T-cell (primary cell): ENCODE data around the gene OSBP2. TPM values are rescaled to one million over a fixed set of nuclear protein-coding genes. Genes with fewer than 3 reads are reported as not detected.

Experiments
- ATAC-seq, 4 experiments: fragments of 200-7000 bp in 3 of 4; fragments of 150-1000 bp in 1 of 4; cut with Tn5 transposase; replicated peaks in 1 of 4; 1 replicate in 3 of 4; 2 replicates in 1 of 4; pipeline ENCODE4 v1.10.0; 2021; ENCODE audit warnings: moderate library complexity in 3 of 4, mild to moderate bottlenecking in 2 of 4, moderate number of reproducible peaks in 1 of 4
- CTCF ChIA-PET, 2 donors: fragments of 300-600 bp; sonication (Branson Sonifier 250); formaldehyde crosslinking; loops; one replicate each; lab custom pipeline; 2022; ENCODE audit warnings: antibody characterized with exemption in 2 of 2; lab: Charles Lee
- POLR2A ChIA-PET, 2 donors: fragments of 300-600 bp; sonication (Branson Sonifier 250); formaldehyde crosslinking; loops; one replicate each; lab custom pipeline; 2022; ENCODE audit warnings: antibody characterized with exemption in 2 of 2; lab: Charles Lee
- DNase-seq, 35 experiments: peaks; one replicate each; pipeline versions ENCODE4 v3.0.0 to v3.0.0-alpha.2; 2013 to 2023
- H3K27ac ChIP-seq: one replicate; pipeline ENCODE4 v1.5.1; 2013; ENCODE audit warnings: low read length
- H3K27me3 ChIP-seq, 2 experiments: replicated peaks in 1 of 2; 1 replicate in 1 of 2; 2 replicates in 1 of 2; pipeline versions ENCODE4 v1.6.1 to v1.7.0; 2013; ENCODE audit warnings: low read length in 1 of 2, mixed read lengths in 1 of 2; ENCODE audit not compliant: control insufficient read depth in 2 of 2, insufficient read depth in 2 of 2; ENCODE audit errors: extremely low read depth in 1 of 2
- H3K36me3 ChIP-seq, 2 donors: 1 replicate in 1 of 2; 2 replicates in 1 of 2; pipeline versions ENCODE4 v1.6.1 to v1.7.0; 2013; ENCODE audit warnings: low read length in 1 of 2; ENCODE audit not compliant: control insufficient read depth in 2 of 2, insufficient read depth in 1 of 2; ENCODE audit errors: extremely low read depth in 1 of 2
- H3K4me1 ChIP-seq, 2 experiments: 1 replicate in 1 of 2; 2 replicates in 1 of 2; pipeline versions ENCODE4 v1.6.1 to v1.7.0; 2013; ENCODE audit warnings: low read length in 2 of 2, mixed read lengths in 1 of 2; ENCODE audit not compliant: insufficient read depth in 2 of 2, control insufficient read depth in 1 of 2; ENCODE audit errors: extremely low read depth in 1 of 2
- H3K4me3 ChIP-seq, 2 donors: 1 replicate in 1 of 2; 2 replicates in 1 of 2; pipeline versions ENCODE4 v1.5.1 to v1.7.0; 2013; ENCODE audit warnings: mild to moderate bottlenecking in 2 of 2, low read length in 1 of 2, moderate library complexity in 1 of 2; ENCODE audit not compliant: control insufficient read depth in 1 of 2; ENCODE audit errors: extremely low read depth in 1 of 2
- H3K9me3 ChIP-seq: 2 replicates; pipeline ENCODE4 v1.7.0; 2013
- H3K27ac Mint-ChIP-seq, 2 donors: one replicate each; pipeline ENCODE4 v1.8.0; 2020 to 2021; ENCODE audit warnings: mild to moderate bottlenecking in 2 of 2, mixed read lengths in 2 of 2
- H3K27me3 Mint-ChIP-seq, 2 donors: one replicate each; pipeline ENCODE4 v1.8.0; 2021 to 2022; ENCODE audit warnings: mixed read lengths in 2 of 2
- H3K36me3 Mint-ChIP-seq: one replicate; pipeline ENCODE4 v1.8.0; 2021; ENCODE audit warnings: mixed read lengths
- H3K4me1 Mint-ChIP-seq, 3 donors: one replicate each; pipeline ENCODE4 v1.8.0; 2020 to 2022; ENCODE audit warnings: mixed read lengths in 3 of 3, mild to moderate bottlenecking in 1 of 3
- H3K4me3 Mint-ChIP-seq, 3 donors: one replicate each; pipeline ENCODE4 v1.8.0; 2020 to 2022; ENCODE audit warnings: mild to moderate bottlenecking in 3 of 3, mixed read lengths in 3 of 3, moderate library complexity in 3 of 3
- H3K9me3 Mint-ChIP-seq, 3 donors: one replicate each; pipeline ENCODE4 v1.8.0; 2020 to 2022; ENCODE audit warnings: mixed read lengths in 3 of 3
- WGBS: methylation state at CpG from one replicate; pipeline ENCODE4 v1.1.5; 2013; ENCODE audit warnings: missing lambda C conversion rate; ENCODE audit not compliant: insufficient coverage; 5-methylcytosine and 5-hydroxymethylcytosine counted together
- total RNA-seq, 35 experiments: library from RNA in 6 of 35; stranded (reverse) in 6 of 35; fragments of 120-200 nt in 1 of 35; gene quantifications; one replicate each; pipeline versions ENCODE4 v1.2.1 to v1.2.4 and lab custom pipeline; 2013 to 2026

The OSBP2 gene
- total RNA-seq, 5 donors from 2014 or later (not counting 1 experiment from before 2014, with no cell fraction given): 1.6 to 2.8 (median 2.1) TPM

DNA sequence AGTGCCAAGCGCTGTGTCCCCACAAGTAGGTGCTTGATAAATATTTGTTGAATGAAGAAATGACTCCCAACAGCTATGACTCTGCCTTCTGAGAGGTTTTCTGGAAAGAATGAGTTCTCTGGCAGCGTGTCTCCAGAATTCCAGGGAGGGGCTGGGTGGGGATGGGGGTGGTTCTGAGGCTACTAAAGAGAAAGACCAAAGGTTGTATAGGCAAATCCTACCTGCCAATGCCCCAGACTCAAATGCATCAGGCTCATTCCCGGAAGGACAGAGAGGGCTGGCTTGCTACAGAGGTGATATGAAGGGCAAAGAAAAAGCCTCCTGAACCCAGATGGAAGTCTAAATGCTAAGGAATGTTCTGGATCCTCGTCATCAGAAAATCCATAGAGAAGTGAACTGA lies 28.9 kb upstream of the OSBP2 start:
- CTCF ChIA-PET: no interaction called here
- no peak overlapping the region for H3K27ac ChIP-seq
- no peak overlapping the region for H3K4me3 ChIP-seq
- H3K36me3 ChIP-seq: peaks cover 0 to 28% of the 10 kb centered on the region in 2 donors
- Mint-ChIP-seq H3K27me3 (no peaks in the 10 kb centered on the region), H3K36me3 (peaks cover 24% of the 10 kb centered on the region), H3K9me3 (no peaks in the 10 kb centered on the region), H3K4me3 (peak overlapping the region in 1 of 3 donors; percentile 83), H3K4me1 (peaks cover 26 to 34% (median 29%) of the 10 kb centered on the region in 3 donors), H3K27ac (no peak overlapping the region)
- H3K27me3 ChIP-seq: peaks cover 4 to 5% of the 10 kb centered on the region in 2 experiments
- WGBS: 100% methylated on average over 1 of the region's 4 CpGs
- ATAC-seq (no peak), DNase-seq (no peak)
- H3K9me3 ChIP-seq: no peaks in the 10 kb centered on the region
- POLR2A ChIA-PET: no interaction called here
- H3K4me1 ChIP-seq: peaks cover 6 to 24% of the 10 kb centered on the region in 2 experiments

DNA sequence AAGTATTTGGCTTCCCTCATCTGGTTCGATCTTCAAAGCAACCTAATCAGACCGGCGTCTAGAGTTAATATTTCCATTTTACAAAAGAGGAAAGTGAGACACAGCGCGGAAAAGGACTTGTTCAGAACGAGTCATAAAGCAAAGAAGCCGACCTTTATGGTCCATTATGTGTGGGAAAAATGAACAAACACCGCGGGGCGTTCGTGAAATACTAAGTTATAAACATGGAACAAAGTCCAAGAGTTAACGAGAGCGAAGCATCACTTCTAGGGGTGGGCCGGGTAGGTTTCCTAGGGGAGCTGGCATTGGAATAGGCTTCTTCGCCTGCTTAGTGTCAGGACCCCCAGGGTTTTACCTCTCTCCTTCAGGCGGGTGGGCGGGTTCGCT lies 27.6 kb upstream of the OSBP2 start:
- no peaks in the 10 kb centered on the region for H3K27me3 Mint-ChIP-seq
- no peaks in the 10 kb centered on the region for H3K9me3 Mint-ChIP-seq
- Histone ChIP-seq H3K4me1 (peaks cover 6 to 24% of the 10 kb centered on the region in 2 experiments), H3K9me3 (no peaks in the 10 kb centered on the region), H3K27me3 (peaks cover 4 to 5% of the 10 kb centered on the region in 2 experiments), H3K4me3 (peak overlapping the region; percentile 83 to 89), H3K36me3 (peaks cover 0 to 21% of the 10 kb centered on the region in 2 donors), H3K27ac (peak overlapping the region; percentile 27)
- peak overlapping the region; percentile 83 to 89 for H3K27ac Mint-ChIP-seq
- peaks cover 17% of the 10 kb centered on the region for H3K36me3 Mint-ChIP-seq
- peak overlapping the region; percentile 83 to 97 (median 94) for H3K4me3 Mint-ChIP-seq
- ChIA-PET CTCF (interaction anchor here in 1 of 2 donors (0.6 kb wide), 1 partner anchor 309 kb away, joined by 3 read pairs; no protein-coding TSS in a partner anchor), POLR2A (no interaction called here)
- peaks cover 26 to 34% (median 29%) of the 10 kb centered on the region in 3 donors for H3K4me1 Mint-ChIP-seq
- ATAC-seq (peak in 2 of 4 experiments; percentile 1 to 24), DNase-seq (peak in 1 of 35 experiments; percentile 31)
- 0% methylated on average over 15 of the region's 18 CpGs for WGBS

DNA sequence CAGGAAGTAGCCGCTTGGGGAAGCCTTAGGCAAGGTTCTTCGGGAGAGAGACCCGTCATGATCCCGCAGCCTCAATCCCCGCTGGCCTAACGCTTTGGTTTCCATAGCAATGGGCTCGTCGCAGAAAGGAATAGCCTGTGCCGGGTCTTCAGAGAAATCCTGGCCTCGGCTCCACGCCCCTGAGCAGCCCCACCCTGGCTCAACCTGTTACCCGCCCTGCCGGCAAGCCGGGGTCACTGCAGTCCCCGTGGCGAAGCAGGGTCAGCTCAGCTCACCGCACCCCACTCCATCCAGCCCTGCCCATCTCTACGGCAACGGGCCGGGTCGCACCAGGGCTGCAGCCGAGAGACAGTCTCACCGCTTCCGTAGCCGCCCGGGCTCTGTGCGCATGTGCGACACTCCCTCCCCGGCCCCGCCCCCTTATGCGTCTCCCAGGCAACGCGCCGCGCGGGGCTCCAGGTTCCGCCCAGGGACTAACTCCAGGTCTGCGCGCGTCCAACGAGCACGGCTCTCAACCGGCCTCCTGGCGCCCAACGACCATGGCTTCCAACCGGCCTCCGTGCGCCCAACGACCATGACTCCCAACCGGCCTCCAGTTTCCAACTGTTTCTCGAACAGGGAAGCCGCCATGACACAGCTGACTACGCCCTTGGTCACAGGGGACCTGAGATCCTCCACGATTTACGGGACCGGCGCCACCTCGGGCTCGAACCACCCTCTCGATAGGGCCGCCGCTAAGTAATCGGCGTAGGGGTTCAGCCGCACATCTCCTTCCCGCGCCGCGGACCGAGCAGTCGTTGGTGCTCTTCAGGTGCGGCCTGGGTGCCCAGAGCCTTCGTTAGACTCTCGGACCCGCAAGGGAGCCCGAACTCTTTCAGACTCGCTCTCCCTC lies 26.9 kb upstream of the OSBP2 start, which contains the start of gene DUSP18:
DUSP18 (minus strand) TSS at position 382 of the 892 bp plus-strand sequence. CDS start 3,872 bp downstream, outside the sequence.
- H3K27ac Mint-ChIP-seq: peak within 1 kb of the TSS; percentile 83 to 89
- H3K36me3 Mint-ChIP-seq: peaks cover 14% of the 10 kb centered on the region
- ChIA-PET POLR2A (no interaction called here), CTCF (interaction anchor here in 1 of 2 donors (0.6 to 0.8 kb wide), 2 partner anchors 33 to 308 kb away, joined by 3 to 4 read pairs; no protein-coding TSS in a partner anchor)
- peaks cover 26 to 34% (median 29%) of the 10 kb centered on the region in 3 donors for H3K4me1 Mint-ChIP-seq
- no peaks in the 10 kb centered on the region for H3K9me3 ChIP-seq
- H3K27ac ChIP-seq: peak within 1 kb of the TSS; percentile 27
- peaks cover 4 to 5% of the 10 kb centered on the region in 2 experiments for H3K27me3 ChIP-seq
- H3K9me3 Mint-ChIP-seq: no peaks in the 10 kb centered on the region
- H3K36me3 ChIP-seq: peaks cover 0 to 15% of the 10 kb centered on the region in 2 donors
- peaks cover 6 to 24% of the 10 kb centered on the region in 2 experiments for H3K4me1 ChIP-seq
- H3K4me3 Mint-ChIP-seq: peak within 1 kb of the TSS; percentile 83 to 97 (median 94)
- ATAC-seq (peak; percentile 93 to 96 (median 95)), DNase-seq (peak; percentile 78 to 98 (median 89))
- H3K4me3 ChIP-seq: peak within 1 kb of the TSS; percentile 83 to 89
- no peaks in the 10 kb centered on the region for H3K27me3 Mint-ChIP-seq
- WGBS: under 1% methylated on average over 75 of the region's 77 CpGs

DNA sequence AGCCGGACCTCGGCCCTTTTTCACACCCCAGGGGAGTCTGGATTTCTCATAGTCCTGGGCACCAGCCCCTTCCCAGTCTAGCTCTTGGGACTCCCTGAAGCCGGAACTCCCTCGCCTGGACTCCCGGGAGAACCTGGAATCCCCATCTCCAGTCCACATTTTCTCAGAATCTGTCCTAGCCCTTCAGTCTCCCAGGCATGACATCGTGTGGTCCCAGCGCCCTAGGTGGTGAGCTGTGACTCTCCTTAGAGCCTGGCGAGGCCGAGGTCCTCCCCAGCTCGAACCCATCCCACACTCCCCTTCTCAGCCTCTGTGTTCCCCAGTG lies 26.3 kb upstream of the OSBP2 start:
- H3K36me3 Mint-ChIP-seq: peaks cover 8% of the 10 kb centered on the region
- H3K9me3 Mint-ChIP-seq: no peaks in the 10 kb centered on the region
- ChIA-PET POLR2A (no interaction called here), CTCF (interaction anchor here in 1 of 2 donors (0.8 kb wide), 1 partner anchor 34 kb away, joined by 4 read pairs; no protein-coding TSS in a partner anchor)
- Histone ChIP-seq H3K9me3 (no peaks in the 10 kb centered on the region), H3K27ac (no peak overlapping the region), H3K4me1 (peaks cover 6 to 24% of the 10 kb centered on the region in 2 experiments), H3K4me3 (peak overlapping the region; percentile 67 to 89), H3K27me3 (peaks cover 4 to 5% of the 10 kb centered on the region in 2 experiments), H3K36me3 (peaks cover 0 to 9% of the 10 kb centered on the region in 2 donors)
- peak in 1 of 35 experiments; percentile 2 for DNase-seq
- H3K27ac Mint-ChIP-seq: peak overlapping the region in 1 of 2 donors; percentile 44
- peak overlapping the region; percentile 83 to 97 (median 94) for H3K4me3 Mint-ChIP-seq
- H3K27me3 Mint-ChIP-seq: no peaks in the 10 kb centered on the region
- 52% methylated on average over 10 of the region's 10 CpGs for WGBS
- H3K4me1 Mint-ChIP-seq: peaks cover 25 to 34% (median 27%) of the 10 kb centered on the region in 3 donors
- ATAC-seq: no peak

DNA sequence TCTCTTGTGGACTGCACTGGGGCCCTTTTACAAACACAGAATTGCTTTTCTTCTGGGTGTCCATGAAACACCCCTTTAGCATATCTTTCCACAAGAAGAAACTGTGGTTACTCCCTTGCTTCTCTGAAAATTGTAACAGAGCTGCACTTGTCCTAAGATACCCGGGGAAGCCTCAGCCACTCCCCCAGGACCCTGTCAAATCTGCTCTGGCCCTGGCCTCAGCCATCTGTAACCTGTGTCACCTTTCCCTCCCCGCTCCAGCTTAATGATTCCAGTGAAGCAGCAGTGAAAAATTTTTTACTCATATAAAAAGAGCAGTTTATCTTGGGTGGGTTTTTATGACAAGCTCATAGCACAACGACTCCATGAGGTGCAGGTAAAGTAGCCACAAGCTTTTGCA lies 23.6 kb upstream of the OSBP2 start:
- no peaks in the 10 kb centered on the region for H3K27me3 Mint-ChIP-seq
- 83% methylated on average over 1 of the region's 3 CpGs for WGBS
- Histone ChIP-seq H3K27me3 (peaks cover 4 to 5% of the 10 kb centered on the region in 2 experiments), H3K4me1 (peaks cover 6 to 22% of the 10 kb centered on the region in 2 experiments), H3K9me3 (no peaks in the 10 kb centered on the region), H3K36me3 (no peaks in the 10 kb centered on the region), H3K4me3 (no peak overlapping the region), H3K27ac (no peak overlapping the region)
- no peak for ATAC-seq
- H3K4me3 Mint-ChIP-seq: no peak overlapping the region
- peaks cover 13 to 20% (median 14%) of the 10 kb centered on the region in 3 donors for H3K4me1 Mint-ChIP-seq
- POLR2A ChIA-PET: no interaction called here
- CTCF ChIA-PET: interaction anchor here in 1 of 2 donors (0.6 kb wide), 1 partner anchor 72 kb away, joined by 3 read pairs; no protein-coding TSS in a partner anchor
- H3K9me3 Mint-ChIP-seq: no peaks in the 10 kb centered on the region
- no peaks in the 10 kb centered on the region for H3K36me3 Mint-ChIP-seq
- H3K27ac Mint-ChIP-seq: no peak overlapping the region
- no peak for DNase-seq

DNA sequence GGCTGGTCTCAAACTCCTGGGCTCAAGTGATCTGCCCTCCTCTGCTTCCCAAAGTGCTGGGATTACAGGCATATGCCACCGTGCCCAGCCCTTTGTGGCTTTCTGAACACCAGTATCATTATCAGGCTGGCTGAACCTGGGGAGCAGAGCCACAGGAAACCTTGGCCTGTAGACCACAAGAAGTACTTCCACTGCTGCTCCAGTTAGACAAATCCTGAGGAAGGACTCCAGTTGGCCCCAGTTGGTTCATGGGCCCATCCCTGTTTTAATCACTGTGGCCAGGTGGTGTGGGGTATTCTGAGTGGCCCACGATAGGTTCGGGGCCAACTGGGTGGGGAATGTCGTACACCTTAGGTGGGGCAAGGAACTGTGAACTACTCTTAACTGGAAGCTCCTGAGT lies 21.5 kb upstream of the OSBP2 start:
- DNase-seq: no peak
- no peaks in the 10 kb centered on the region for H3K36me3 Mint-ChIP-seq
- no peak overlapping the region for H3K4me3 Mint-ChIP-seq
- Histone ChIP-seq H3K27me3 (peaks cover 4 to 5% of the 10 kb centered on the region in 2 experiments), H3K9me3 (no peaks in the 10 kb centered on the region), H3K36me3 (no peaks in the 10 kb centered on the region), H3K4me3 (no peak overlapping the region), H3K4me1 (peaks cover 0 to 4% of the 10 kb centered on the region in 2 experiments), H3K27ac (no peak overlapping the region)
- H3K4me1 Mint-ChIP-seq: peaks cover 5 to 7% (median 5%) of the 10 kb centered on the region in 3 donors
- ChIA-PET POLR2A (no interaction called here), CTCF (interaction anchor here (0.6 to 1.5 kb wide), 2 partner anchors 248 to 609 kb away, joined by 3 to 4 read pairs; no protein-coding TSS in a partner anchor)
- H3K9me3 Mint-ChIP-seq: no peaks in the 10 kb centered on the region
- peaks cover 1 to 5% of the 10 kb centered on the region in 2 donors for H3K27me3 Mint-ChIP-seq
- no peak overlapping the region for H3K27ac Mint-ChIP-seq
- no peak for ATAC-seq
- 61% methylated on average over 2 of the region's 4 CpGs for WGBS
